DND-41 (cell line): Measurements from ENCODE around the gene WAPL.

Source experiments
- EZH2 ChIP-seq: IDR thresholded peaks from 3 replicates; pipeline ENCODE4 v1.6.1; 2012; ENCODE audit warnings: borderline replicate concordance, low read depth, mild to moderate bottlenecking, moderate library complexity, low read length, inconsistent platforms; ENCODE audit not compliant: severe bottlenecking
- TF ChIP-seq, protein P1 (sequence below): IDR thresholded peaks from 2 replicates; pipeline ENCODE4 v1.5.1; 2012; ENCODE audit warnings: borderline replicate concordance, low read length, moderate library complexity, mild to moderate bottlenecking; ENCODE audit not compliant: poor library complexity, severe bottlenecking; ENCODE audit errors: extremely low read depth

DNA sequence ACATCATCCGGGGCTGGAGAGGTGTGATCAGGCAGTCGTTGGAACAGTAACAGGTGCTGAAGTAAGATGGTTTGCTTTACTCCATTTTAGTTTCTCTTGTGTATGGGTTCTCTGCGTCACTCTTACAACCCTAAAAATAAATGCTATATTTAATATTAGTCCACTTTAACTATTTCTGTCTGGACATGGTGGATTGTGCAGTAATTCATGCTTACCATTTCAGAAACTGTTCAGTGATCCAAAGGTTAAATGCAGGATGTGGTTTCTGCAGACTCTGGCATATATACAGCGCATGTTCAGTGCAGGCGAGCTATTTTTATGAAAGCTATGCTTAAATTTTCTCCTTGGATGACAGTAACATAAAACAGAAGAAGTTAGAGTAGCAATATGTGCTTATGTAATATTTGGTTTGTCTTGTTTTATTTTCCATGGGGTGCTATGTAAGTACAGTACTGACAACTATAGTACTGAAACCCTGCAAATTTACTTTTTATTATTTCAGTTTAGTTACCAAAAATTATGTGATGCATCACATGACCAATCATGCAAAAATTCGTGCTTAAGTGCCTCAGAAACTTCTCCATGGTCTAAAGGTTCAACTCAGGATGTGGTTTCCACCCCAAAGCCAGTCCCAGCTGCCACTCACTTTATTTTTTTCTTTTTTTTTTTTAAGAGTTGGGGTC, 108.4 kb downstream of the WAPL start:
- TF ChIP-seq, protein P1, sequence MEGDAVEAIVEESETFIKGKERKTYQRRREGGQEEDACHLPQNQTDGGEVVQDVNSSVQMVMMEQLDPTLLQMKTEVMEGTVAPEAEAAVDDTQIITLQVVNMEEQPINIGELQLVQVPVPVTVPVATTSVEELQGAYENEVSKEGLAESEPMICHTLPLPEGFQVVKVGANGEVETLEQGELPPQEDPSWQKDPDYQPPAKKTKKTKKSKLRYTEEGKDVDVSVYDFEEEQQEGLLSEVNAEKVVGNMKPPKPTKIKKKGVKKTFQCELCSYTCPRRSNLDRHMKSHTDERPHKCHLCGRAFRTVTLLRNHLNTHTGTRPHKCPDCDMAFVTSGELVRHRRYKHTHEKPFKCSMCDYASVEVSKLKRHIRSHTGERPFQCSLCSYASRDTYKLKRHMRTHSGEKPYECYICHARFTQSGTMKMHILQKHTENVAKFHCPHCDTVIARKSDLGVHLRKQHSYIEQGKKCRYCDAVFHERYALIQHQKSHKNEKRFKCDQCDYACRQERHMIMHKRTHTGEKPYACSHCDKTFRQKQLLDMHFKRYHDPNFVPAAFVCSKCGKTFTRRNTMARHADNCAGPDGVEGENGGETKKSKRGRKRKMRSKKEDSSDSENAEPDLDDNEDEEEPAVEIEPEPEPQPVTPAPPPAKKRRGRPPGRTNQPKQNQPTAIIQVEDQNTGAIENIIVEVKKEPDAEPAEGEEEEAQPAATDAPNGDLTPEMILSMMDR: no peak
- no peak for TF ChIP-seq EZH2
